Measurements from ENCODE around the gene PSG7. TPM values are rescaled to one million over a fixed set of nuclear protein-coding genes. Genes with fewer than 3 reads are reported as not detected.
"Not testable (repeated sequence)": the region's sequence is repeated elsewhere in the genome, so short reads cannot be mapped to it uniquely, and the experiment has no call there.

PSG7 gene
- total and polyA plus RNA-seq, 10 of the 15 experiments (the other 5 are each of a cell fraction or from before 2014, with no cell fraction given) = not detected

DNA sequence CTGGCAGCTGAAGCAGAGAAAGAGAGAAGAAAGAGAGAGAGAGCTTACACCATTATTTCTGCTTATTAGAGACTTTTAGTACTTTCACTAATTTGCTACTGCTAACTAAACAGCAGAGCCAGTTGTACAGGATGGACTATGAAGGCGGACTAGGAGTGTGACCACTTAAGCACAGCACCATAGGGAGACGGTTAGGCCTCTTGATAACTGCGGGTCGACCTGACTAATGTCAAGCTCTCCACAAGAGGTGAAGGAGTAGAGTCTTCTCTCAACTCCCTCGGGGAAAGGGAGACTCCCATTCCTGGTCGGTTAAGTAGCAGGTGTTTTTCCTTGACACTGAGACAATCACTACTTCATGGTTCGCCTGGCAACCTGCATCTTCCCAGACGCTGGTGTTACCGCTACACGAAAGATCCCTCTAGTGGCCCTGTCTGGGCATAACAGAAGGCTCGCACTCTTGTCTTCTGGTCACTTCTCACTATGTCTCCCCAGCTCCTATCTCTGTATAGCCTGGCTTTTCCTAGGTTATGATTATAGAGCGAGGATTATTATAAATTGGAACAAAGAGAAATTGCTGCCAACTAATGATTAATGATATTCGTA lies 5.3 kb upstream of the PSG7 start:
- in situ Hi-C loops (cut with MboI) (no loop called here), intact Hi-C loops (cut with micrococcal nuclease; ENCODE audit: unreplicated experiment) (no loop called here)
- no peak for FAIRE-seq
- no peaks in the 10 kb centered on the region for H3K4me1 ChIP-seq (ENCODE audit: control insufficient read depth, insufficient read depth, low read length)
- RAD21 ChIA-PET (ENCODE audit: unreplicated experiment) = no interaction called here
- no peaks in the 10 kb centered on the region for H3K79me2 ChIP-seq (ENCODE audit: control insufficient read depth, insufficient read depth, low read length)
- no peak for DNase-seq (ENCODE audit: low read depth, low spot score)
- H3K9me3 ChIP-seq (replicated peaks; ENCODE audit: control insufficient read depth, insufficient read depth, low read length) = no peaks in the 10 kb centered on the region
- H3K36me3 ChIP-seq (ENCODE audit: control insufficient read depth in 2 of 2, insufficient read depth in 2 of 2, low read length in 1 of 2) = no peaks in the 10 kb centered on the region
- no peak overlapping the region for H3K4me2 ChIP-seq (ENCODE audit: control insufficient read depth, insufficient read depth)
- H4K20me1 ChIP-seq (ENCODE audit: control insufficient read depth, insufficient read depth) = no peaks in the 10 kb centered on the region
- BruUV-seq (replicated peaks) = no TSS peak
- ATAC-seq = no peak
- SMC1A ChIA-PET (ENCODE audit: uncharacterized antibody, unreplicated experiment) = no interaction called here
- no peak overlapping the region for H3K4me3 ChIP-seq
- TF ChIP-seq, protein P1, sequence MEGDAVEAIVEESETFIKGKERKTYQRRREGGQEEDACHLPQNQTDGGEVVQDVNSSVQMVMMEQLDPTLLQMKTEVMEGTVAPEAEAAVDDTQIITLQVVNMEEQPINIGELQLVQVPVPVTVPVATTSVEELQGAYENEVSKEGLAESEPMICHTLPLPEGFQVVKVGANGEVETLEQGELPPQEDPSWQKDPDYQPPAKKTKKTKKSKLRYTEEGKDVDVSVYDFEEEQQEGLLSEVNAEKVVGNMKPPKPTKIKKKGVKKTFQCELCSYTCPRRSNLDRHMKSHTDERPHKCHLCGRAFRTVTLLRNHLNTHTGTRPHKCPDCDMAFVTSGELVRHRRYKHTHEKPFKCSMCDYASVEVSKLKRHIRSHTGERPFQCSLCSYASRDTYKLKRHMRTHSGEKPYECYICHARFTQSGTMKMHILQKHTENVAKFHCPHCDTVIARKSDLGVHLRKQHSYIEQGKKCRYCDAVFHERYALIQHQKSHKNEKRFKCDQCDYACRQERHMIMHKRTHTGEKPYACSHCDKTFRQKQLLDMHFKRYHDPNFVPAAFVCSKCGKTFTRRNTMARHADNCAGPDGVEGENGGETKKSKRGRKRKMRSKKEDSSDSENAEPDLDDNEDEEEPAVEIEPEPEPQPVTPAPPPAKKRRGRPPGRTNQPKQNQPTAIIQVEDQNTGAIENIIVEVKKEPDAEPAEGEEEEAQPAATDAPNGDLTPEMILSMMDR (IDR thresholded peaks at IDR 0.05 in 2 of 3, conservative IDR thresholded peaks at IDR 0.05 in 1 of 3; ENCODE audit: control insufficient read depth in 2 of 3, extremely low read depth in 1 of 3, insufficient read depth in 1 of 3, low read depth in 3 of 3, low read length in 3 of 3) = peak; percentile 12 to 40 (median 33); a peak in 4 of 6 replicates
- no peak for TF ChIP-seq EGR1 (IDR thresholded peaks at IDR 0.05; ENCODE audit: borderline replicate concordance in 1 of 2, low read depth in 2 of 2, low read length in 2 of 2)
- 20% methylated on average over 13 of the region's 13 CpGs for WGBS (ENCODE audit: insufficient coverage, insufficient replicate concordance, low lambda C conversion rate, missing lambda C conversion rate)
- H3K27me3 ChIP-seq (replicated peaks in 1 of 2; ENCODE audit: control insufficient read depth in 2 of 2, insufficient read depth in 2 of 2, low read length in 1 of 2) = no peaks in the 10 kb centered on the region; a peak in 1 of 4 replicates
- H3K27ac ChIP-seq (ENCODE audit: control insufficient read depth, insufficient read depth) = no peak overlapping the region
- CTCF ChIA-PET = interaction anchor here (1.0 kb wide), 1 partner anchor 10 kb away, joined by 3 read pairs; no protein-coding TSS in a partner anchor
- no peak overlapping the region for H3K9ac ChIP-seq (ENCODE audit: control insufficient read depth, insufficient read depth, low read length)
- POLR2A ChIA-PET = no interaction called here
- H2AFZ ChIP-seq (ENCODE audit: control insufficient read depth, low read depth, low read length) = no peak overlapping the region

- intact Hi-C loops (cut with micrococcal nuclease; ENCODE audit: unreplicated experiment) = loop anchor here (10.0 kb wide), 1 partner anchor 150 kb away; the partner anchor contains the start of gene PSG2
- BruUV-seq (replicated peaks); H3K27ac ChIP-seq (ENCODE audit: control insufficient read depth, insufficient read depth); POLR2A ChIA-PET; H3K27me3 ChIP-seq (replicated peaks in 1 of 2; ENCODE audit: control insufficient read depth in 2 of 2, insufficient read depth in 2 of 2, low read length in 1 of 2); H4K20me1 ChIP-seq (ENCODE audit: control insufficient read depth, insufficient read depth); H3K9me3 ChIP-seq (replicated peaks; ENCODE audit: control insufficient read depth, insufficient read depth, low read length); in situ Hi-C loops (cut with MboI); CTCF ChIA-PET; ATAC-seq; H3K79me2 ChIP-seq (ENCODE audit: control insufficient read depth, insufficient read depth, low read length); H3K4me3 ChIP-seq; H2AFZ ChIP-seq (ENCODE audit: control insufficient read depth, low read depth, low read length); FAIRE-seq; DNase-seq (ENCODE audit: low read depth, low spot score); SMC1A ChIA-PET (ENCODE audit: uncharacterized antibody, unreplicated experiment); H3K9ac ChIP-seq (ENCODE audit: control insufficient read depth, insufficient read depth, low read length); H3K4me2 ChIP-seq (ENCODE audit: control insufficient read depth, insufficient read depth); H3K36me3 ChIP-seq (ENCODE audit: control insufficient read depth in 2 of 2, insufficient read depth in 2 of 2, low read length in 1 of 2); RAD21 ChIA-PET (ENCODE audit: unreplicated experiment); H3K4me1 ChIP-seq (ENCODE audit: control insufficient read depth, insufficient read depth, low read length): not testable (repeated sequence)
Observed at GRCh38 chr19:42934726-42935125, 2.3 kb downstream of the PSG7 start.

DNA sequence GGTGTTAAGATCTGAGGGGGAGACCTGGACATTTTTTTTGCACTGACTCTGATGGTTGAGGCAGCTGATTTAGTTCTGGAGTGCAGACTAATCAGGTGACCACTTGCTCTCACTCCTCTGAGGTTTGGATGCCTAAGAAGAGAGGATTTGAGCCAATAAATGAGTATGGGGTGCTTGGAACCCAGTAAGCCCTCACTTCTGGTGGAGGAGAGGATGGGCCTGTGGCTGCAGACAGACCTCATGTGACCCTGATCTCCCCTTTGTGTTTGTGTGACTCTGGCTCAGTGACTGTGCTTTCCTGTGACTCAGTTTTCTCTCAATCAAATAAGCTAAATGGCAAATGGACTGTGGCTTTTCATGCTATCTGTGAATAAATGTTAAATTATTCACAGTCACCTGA lies 2.8 kb downstream of the PSG7 start:
- H2AFZ ChIP-seq (ENCODE audit: control insufficient read depth, low read depth, low read length); in situ Hi-C loops (cut with MboI); POLR2A ChIA-PET; ATAC-seq; BruUV-seq (replicated peaks); H3K4me3 ChIP-seq; H3K4me1 ChIP-seq (ENCODE audit: control insufficient read depth, insufficient read depth, low read length); CTCF ChIA-PET; H3K4me2 ChIP-seq (ENCODE audit: control insufficient read depth, insufficient read depth); H3K27me3 ChIP-seq (replicated peaks in 1 of 2; ENCODE audit: control insufficient read depth in 2 of 2, insufficient read depth in 2 of 2, low read length in 1 of 2); DNase-seq (ENCODE audit: low read depth, low spot score); H4K20me1 ChIP-seq (ENCODE audit: control insufficient read depth, insufficient read depth); H3K36me3 ChIP-seq (ENCODE audit: control insufficient read depth in 2 of 2, insufficient read depth in 2 of 2, low read length in 1 of 2); H3K9me3 ChIP-seq (replicated peaks; ENCODE audit: control insufficient read depth, insufficient read depth, low read length); RAD21 ChIA-PET (ENCODE audit: unreplicated experiment); SMC1A ChIA-PET (ENCODE audit: uncharacterized antibody, unreplicated experiment); H3K27ac ChIP-seq (ENCODE audit: control insufficient read depth, insufficient read depth); H3K9ac ChIP-seq (ENCODE audit: control insufficient read depth, insufficient read depth, low read length); H3K79me2 ChIP-seq (ENCODE audit: control insufficient read depth, insufficient read depth, low read length); FAIRE-seq: not testable (repeated sequence)
- intact Hi-C loops (cut with micrococcal nuclease; ENCODE audit: unreplicated experiment) = loop anchor here (10.0 kb wide), 1 partner anchor 151 kb away; the partner anchor contains the start of gene PSG2

All from GM12878 (cell line).